ENCODE measurements around the gene ASTN2. TPM values are rescaled to one million over a fixed set of nuclear protein-coding genes. Genes with fewer than 3 reads are reported as not detected.

Gene ASTN2
- total RNA-seq, 4 donors from 2014 or later: 0.97 to 4.7 (median 3.0) TPM

DNA sequence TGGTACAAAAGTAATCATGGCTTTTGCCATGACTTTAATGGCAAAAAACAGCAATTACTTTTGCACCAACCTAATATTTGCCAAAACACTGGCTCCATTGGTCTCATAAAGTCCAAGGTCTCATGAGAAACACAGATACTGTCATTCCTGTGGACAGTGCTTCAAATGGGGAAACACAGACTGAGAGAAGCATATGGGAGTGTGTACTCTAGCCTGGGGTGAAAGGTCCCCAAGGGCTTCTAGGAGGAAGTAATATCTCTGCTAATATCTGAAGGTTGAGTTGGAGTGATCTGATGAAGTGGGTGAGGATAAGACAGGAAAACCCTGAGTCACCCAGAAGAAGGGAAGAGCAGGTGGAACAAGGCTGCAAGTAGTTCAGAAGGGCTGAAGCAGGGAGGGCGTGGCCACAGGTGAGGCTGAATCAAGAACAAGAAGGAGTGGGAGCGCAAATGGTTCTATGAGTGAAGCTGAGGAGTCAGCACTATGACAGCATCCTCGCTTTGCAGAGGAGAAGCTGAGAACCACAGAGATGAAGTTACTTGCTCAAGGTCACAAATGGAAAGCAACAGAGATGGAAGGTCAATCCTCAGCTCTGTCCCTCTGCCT lies 164.1 kb downstream of the ASTN2 start:
- DNase-seq (ENCODE audit: low spot score in 2 of 2): no peak
- intact Hi-C loops (cut with DNase I; ENCODE audit: low total_unique reads): no loop called here
- WGBS, 2 donors: 72 to 81% methylated on average over 3 of the region's 3 CpGs
- no peak overlapping the region for H3K4me3 ChIP-seq (ENCODE audit: low read depth, poor library complexity, severe bottlenecking)
- TF ChIP-seq POLR2A (IDR thresholded peaks at IDR 0.05): no peak
- TF ChIP-seq, protein P1, sequence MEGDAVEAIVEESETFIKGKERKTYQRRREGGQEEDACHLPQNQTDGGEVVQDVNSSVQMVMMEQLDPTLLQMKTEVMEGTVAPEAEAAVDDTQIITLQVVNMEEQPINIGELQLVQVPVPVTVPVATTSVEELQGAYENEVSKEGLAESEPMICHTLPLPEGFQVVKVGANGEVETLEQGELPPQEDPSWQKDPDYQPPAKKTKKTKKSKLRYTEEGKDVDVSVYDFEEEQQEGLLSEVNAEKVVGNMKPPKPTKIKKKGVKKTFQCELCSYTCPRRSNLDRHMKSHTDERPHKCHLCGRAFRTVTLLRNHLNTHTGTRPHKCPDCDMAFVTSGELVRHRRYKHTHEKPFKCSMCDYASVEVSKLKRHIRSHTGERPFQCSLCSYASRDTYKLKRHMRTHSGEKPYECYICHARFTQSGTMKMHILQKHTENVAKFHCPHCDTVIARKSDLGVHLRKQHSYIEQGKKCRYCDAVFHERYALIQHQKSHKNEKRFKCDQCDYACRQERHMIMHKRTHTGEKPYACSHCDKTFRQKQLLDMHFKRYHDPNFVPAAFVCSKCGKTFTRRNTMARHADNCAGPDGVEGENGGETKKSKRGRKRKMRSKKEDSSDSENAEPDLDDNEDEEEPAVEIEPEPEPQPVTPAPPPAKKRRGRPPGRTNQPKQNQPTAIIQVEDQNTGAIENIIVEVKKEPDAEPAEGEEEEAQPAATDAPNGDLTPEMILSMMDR (IDR thresholded peaks at IDR 0.05): no peak

DNA sequence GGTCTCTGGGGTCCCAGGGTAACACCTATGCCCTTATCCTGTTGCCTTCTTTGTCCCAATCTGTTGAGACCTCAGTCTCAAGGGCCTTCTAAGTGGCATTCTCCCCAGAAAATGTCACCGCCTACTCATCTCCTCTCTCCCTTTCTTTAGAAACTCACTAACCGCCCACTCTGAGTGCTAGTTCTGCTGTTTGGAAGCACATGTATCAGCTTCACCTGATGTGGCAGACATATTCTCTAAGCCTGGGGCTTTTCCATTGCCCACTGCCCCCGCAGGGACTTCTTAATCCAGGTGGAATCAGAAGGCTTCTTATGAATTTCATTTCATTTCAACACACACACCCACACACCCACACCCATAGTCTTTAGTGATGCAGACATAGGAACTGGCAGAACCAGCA lies 165.1 kb downstream of the ASTN2 start:
- no peak for DNase-seq (ENCODE audit: low spot score in 2 of 2)
- intact Hi-C loops (cut with DNase I; ENCODE audit: low total_unique reads): no loop called here
- H3K4me3 ChIP-seq (ENCODE audit: low read depth, poor library complexity, severe bottlenecking): no peak overlapping the region
- TF ChIP-seq, protein P1 (IDR thresholded peaks at IDR 0.05): no peak
- no peak for TF ChIP-seq POLR2A (IDR thresholded peaks at IDR 0.05)
- WGBS, 2 donors: 71 to 75% methylated on average over 3 of the region's 3 CpGs

DNA sequence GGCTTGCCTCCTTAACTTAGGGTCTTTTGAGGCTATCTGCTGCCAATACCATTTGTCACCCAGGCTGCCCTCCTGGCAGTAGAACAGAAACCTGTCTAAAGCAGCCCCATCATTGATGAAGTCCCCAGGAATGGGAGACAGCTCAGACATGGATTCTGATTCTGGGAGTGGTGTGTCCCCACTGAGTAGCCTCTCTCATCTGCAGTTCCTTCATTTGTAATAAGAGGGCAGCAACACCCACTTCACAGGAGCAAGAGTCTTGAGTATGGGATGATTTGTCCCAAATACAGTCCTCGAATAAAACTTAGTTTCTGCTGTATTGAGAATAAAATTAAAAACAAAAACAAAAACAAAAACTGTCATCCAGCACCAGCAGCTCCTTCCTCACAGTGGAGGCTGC lies 167.6 kb downstream of the ASTN2 start:
- intact Hi-C loops (cut with DNase I; ENCODE audit: low total_unique reads): no loop called here
- no peak overlapping the region for H3K4me3 ChIP-seq (ENCODE audit: low read depth, poor library complexity, severe bottlenecking)
- no peak for DNase-seq (ENCODE audit: low spot score in 2 of 2)
- WGBS, 2 donors: 17 to 19% methylated on average over 1 of the region's 1 CpG
- TF ChIP-seq POLR2A (IDR thresholded peaks at IDR 0.05): no peak
- TF ChIP-seq, protein P1 (IDR thresholded peaks at IDR 0.05): no peak

DNA sequence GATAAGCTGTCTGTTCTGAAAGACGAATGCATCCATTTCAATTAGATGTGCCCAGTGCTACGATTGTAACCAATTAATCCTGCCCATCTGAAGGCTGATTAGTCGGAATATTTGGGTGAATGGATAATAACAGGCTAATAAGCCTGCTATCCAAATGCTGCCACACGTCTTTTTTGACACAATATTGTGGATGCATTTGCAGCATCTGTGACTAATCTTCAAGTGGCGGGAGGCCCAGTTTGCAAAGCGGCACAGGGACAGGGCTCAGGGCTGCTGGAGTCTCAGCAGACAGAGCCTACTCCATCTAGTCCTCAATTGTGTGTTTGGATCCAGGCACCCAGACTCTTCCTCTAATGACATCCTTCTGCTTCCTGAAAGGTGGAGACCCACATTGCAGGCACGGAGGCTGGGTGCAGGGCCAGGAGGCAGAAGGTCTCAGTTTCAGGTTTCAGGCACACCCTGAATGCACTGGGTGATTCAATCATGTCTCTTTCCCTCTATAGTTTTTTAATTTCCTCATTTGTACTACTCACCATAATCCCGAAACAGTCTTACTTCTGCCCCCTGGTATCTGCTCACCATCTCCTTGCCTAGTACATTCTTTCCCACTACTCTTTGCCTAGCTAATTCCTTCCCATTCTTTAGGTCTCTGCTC lies 169.6 kb downstream of the ASTN2 start:
- intact Hi-C loops (cut with DNase I; ENCODE audit: low total_unique reads): no loop called here
- DNase-seq (ENCODE audit: low spot score in 2 of 2): no peak
- TF ChIP-seq, protein P1 (IDR thresholded peaks at IDR 0.05): no peak
- no peak for TF ChIP-seq POLR2A (IDR thresholded peaks at IDR 0.05)
- WGBS, 2 donors: 57 to 69% methylated on average over 8 of the region's 8 CpGs
- H3K4me3 ChIP-seq (ENCODE audit: low read depth, poor library complexity, severe bottlenecking): no peak overlapping the region

DNA sequence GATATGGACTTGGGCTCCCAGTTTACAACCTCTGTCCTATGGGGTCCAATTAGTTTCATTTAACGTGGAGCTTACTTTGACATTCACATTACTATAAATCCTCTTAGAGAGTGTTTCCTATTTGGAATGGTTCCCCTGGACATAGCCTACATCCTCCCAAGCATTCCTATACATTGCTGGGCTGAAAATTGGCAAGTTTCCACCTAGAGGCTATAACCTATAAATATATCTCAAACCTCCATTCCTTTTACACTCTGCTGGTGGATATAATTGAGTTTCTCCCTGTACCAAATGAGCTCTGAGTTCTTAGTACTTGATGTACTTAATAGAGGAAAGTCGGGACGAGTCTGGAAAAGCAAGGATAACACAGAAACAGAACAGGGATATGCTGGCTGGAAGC lies 172.8 kb downstream of the ASTN2 start:
- WGBS, 2 donors: 84 to 87% methylated on average over 3 of the region's 3 CpGs
- no peak for TF ChIP-seq POLR2A (IDR thresholded peaks at IDR 0.05)
- TF ChIP-seq, protein P1 (IDR thresholded peaks at IDR 0.05): no peak
- H3K4me3 ChIP-seq (ENCODE audit: low read depth, poor library complexity, severe bottlenecking): no peak overlapping the region
- no peak for DNase-seq (ENCODE audit: low spot score in 2 of 2)
- intact Hi-C loops (cut with DNase I; ENCODE audit: low total_unique reads): no loop called here

Data from lower leg skin (tissue), 4 donors.